Fibroblast of lung (primary cell): Measurements from ENCODE around the gene PECR. TPM values are rescaled to one million over a fixed set of nuclear protein-coding genes. Genes with fewer than 3 reads are reported as not detected.

Experiments
- DNase-seq, 2 donors: peaks; one replicate each; pipeline versions ENCODE4 v3.0.0 to v3.0.0-alpha.2; 2010; ENCODE audit warnings: low read depth in 2 of 2
- H2AFZ ChIP-seq: 2 replicates; pipeline ENCODE4 v1.5.1; 2012; ENCODE audit warnings: low read length, control low read depth, inconsistent platforms
- H3K27ac ChIP-seq: 2 replicates; pipeline ENCODE4 v1.5.1; 2011; ENCODE audit warnings: low read length, control low read depth; ENCODE audit not compliant: insufficient read depth
- H3K27me3 ChIP-seq: 2 replicates; pipeline ENCODE4 v1.5.1; 2011; ENCODE audit warnings: mild to moderate bottlenecking, low read length; ENCODE audit not compliant: control insufficient read depth, insufficient read depth
- H3K36me3 ChIP-seq: 2 replicates; pipeline ENCODE4 v1.5.1; 2011; ENCODE audit warnings: low read length; ENCODE audit not compliant: control insufficient read depth, insufficient read depth
- H3K4me1 ChIP-seq: 2 replicates; pipeline ENCODE4 v1.5.1; 2011; ENCODE audit warnings: low read length; ENCODE audit not compliant: control insufficient read depth, insufficient read depth; ENCODE audit errors: extremely low read depth
- H3K4me2 ChIP-seq: 2 replicates; pipeline ENCODE4 v1.5.1; 2011; ENCODE audit warnings: low read length, control low read depth; ENCODE audit not compliant: insufficient read depth; ENCODE audit errors: extremely low read depth
- H3K4me3 ChIP-seq, 4 experiments: fragments of 200-600 bp in 1 of 4; sonication (generic) in 1 of 4; replicated peaks in 1 of 4; 2 replicates each; pipeline ENCODE4 v1.5.1; 2011 to 2016; ENCODE audit warnings: low read length in 4 of 4, low read depth in 3 of 4, mild to moderate bottlenecking in 3 of 4, control low read depth in 2 of 4, inconsistent platforms in 1 of 4, mixed read lengths in 1 of 4; ENCODE audit not compliant: insufficient read depth in 1 of 4; ENCODE audit errors: control extremely low read depth in 1 of 4
- H3K79me2 ChIP-seq: 2 replicates; pipeline ENCODE4 v1.5.1; 2012; ENCODE audit warnings: mild to moderate bottlenecking, low read length, inconsistent platforms; ENCODE audit not compliant: control insufficient read depth, insufficient read depth
- H3K9ac ChIP-seq: 2 replicates; pipeline ENCODE4 v1.5.1; 2011; ENCODE audit warnings: mild to moderate bottlenecking, low read length, control low read depth; ENCODE audit not compliant: insufficient read depth
- H3K9me3 ChIP-seq: 2 replicates; pipeline ENCODE4 v1.5.1; 2012; ENCODE audit warnings: low read depth, low read length; ENCODE audit not compliant: control insufficient read depth, insufficient read depth
- H4K20me1 ChIP-seq: 2 replicates; pipeline ENCODE4 v1.5.1; 2011; ENCODE audit warnings: low read length; ENCODE audit not compliant: control insufficient read depth, insufficient read depth; ENCODE audit errors: extremely low read depth
- EZH2 ChIP-seq: IDR thresholded peaks from 2 replicates; pipeline ENCODE4 v1.5.1; 2012; ENCODE audit warnings: low read length, control low read depth, mild to moderate bottlenecking; ENCODE audit errors: missing control alignments
- polyA plus RNA-seq, 2 donors: library from polyadenylated mRNA; depleted of rRNA in 1 of 2; stranded (reverse) in 1 of 2; unstranded in 1 of 2; fragments of >200 nt; gene quantifications; 2 replicates each; pipeline ENCODE4 v1.2.1, GENCODE V29; 2011 to 2012; ENCODE audit warnings: missing spikeins in 1 of 2
- total RNA-seq: library from RNA; depleted of rRNA; stranded (reverse); fragments of >200 nt; gene quantifications from 2 replicates; pipeline ENCODE4 v1.2.1, GENCODE V29; 2014
- TF ChIP-seq, protein P1 (sequence below), 2 donors: IDR thresholded peaks in 1 of 2; conservative IDR thresholded peaks in 1 of 2; 1 replicate in 1 of 2; 2 replicates in 1 of 2; pipeline ENCODE4 v1.5.1; 2011 to 2012; ENCODE audit warnings: low read length in 2 of 2, control low read depth in 1 of 2, inconsistent platforms in 1 of 2, low read depth in 1 of 2, mild to moderate bottlenecking in 1 of 2

The PECR gene
- total and polyA plus RNA-seq, 2 donors (not counting 1 experiment from before 2014, with no cell fraction given): 11.7 to 19.3 TPM

GRCh38 chr2:216070195-216070594, 11.4 kb downstream of the PECR start:
- H3K4me2 ChIP-seq: no peak overlapping the region
- TF ChIP-seq, protein P1, sequence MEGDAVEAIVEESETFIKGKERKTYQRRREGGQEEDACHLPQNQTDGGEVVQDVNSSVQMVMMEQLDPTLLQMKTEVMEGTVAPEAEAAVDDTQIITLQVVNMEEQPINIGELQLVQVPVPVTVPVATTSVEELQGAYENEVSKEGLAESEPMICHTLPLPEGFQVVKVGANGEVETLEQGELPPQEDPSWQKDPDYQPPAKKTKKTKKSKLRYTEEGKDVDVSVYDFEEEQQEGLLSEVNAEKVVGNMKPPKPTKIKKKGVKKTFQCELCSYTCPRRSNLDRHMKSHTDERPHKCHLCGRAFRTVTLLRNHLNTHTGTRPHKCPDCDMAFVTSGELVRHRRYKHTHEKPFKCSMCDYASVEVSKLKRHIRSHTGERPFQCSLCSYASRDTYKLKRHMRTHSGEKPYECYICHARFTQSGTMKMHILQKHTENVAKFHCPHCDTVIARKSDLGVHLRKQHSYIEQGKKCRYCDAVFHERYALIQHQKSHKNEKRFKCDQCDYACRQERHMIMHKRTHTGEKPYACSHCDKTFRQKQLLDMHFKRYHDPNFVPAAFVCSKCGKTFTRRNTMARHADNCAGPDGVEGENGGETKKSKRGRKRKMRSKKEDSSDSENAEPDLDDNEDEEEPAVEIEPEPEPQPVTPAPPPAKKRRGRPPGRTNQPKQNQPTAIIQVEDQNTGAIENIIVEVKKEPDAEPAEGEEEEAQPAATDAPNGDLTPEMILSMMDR (conservative IDR thresholded peaks at IDR 0.05 in 1 of 2, IDR thresholded peaks at IDR 0.05 in 1 of 2; ENCODE audit: low read depth in 1 of 2, low read length in 2 of 2): no peak
- TF ChIP-seq EZH2: no peak
- no peaks in the 10 kb centered on the region for H3K27me3 ChIP-seq
- no peaks in the 10 kb centered on the region for H3K79me2 ChIP-seq
- H3K27ac ChIP-seq: no peak overlapping the region
- DNase-seq: no peak
- no peaks in the 10 kb centered on the region for H3K9me3 ChIP-seq
- H4K20me1 ChIP-seq: no peaks in the 10 kb centered on the region
- H3K36me3 ChIP-seq: no peaks in the 10 kb centered on the region
- H3K4me1 ChIP-seq: no peaks in the 10 kb centered on the region
- H3K9ac ChIP-seq: no peak overlapping the region
- no peak overlapping the region for H2AFZ ChIP-seq
- H3K4me3 ChIP-seq: no peak overlapping the region

GRCh38 chr2:216069028-216069427, 12.6 kb downstream of the PECR start:
- Histone ChIP-seq H3K79me2 (no peaks in the 10 kb centered on the region), H4K20me1 (no peaks in the 10 kb centered on the region), H3K27me3 (no peaks in the 10 kb centered on the region), H3K36me3 (no peaks in the 10 kb centered on the region), H3K9ac (no peak overlapping the region), H3K9me3 (no peaks in the 10 kb centered on the region), H3K4me1 (no peaks in the 10 kb centered on the region), H3K4me2 (no peak overlapping the region), H3K27ac (no peak overlapping the region), H3K4me3 (no peak overlapping the region), H2AFZ (no peak overlapping the region)
- TF ChIP-seq EZH2: no peak
- DNase-seq: no peak

- Histone ChIP-seq H3K9me3 (no peaks in the 10 kb centered on the region), H3K27ac (no peak overlapping the region), H3K36me3 (no peaks in the 10 kb centered on the region), H3K27me3 (no peaks in the 10 kb centered on the region), H3K4me1 (no peaks in the 10 kb centered on the region), H3K4me3 (no peak overlapping the region), H4K20me1 (no peaks in the 10 kb centered on the region), H3K79me2 (no peaks in the 10 kb centered on the region), H3K9ac (no peak overlapping the region), H2AFZ (no peak overlapping the region), H3K4me2 (no peak overlapping the region)
- TF ChIP-seq, protein P1 (conservative IDR thresholded peaks at IDR 0.05 in 1 of 2, IDR thresholded peaks at IDR 0.05 in 1 of 2; ENCODE audit: low read depth in 1 of 2, low read length in 2 of 2): no peak
- TF ChIP-seq EZH2: no peak
- peak; percentile 33 to 89 for DNase-seq
Measured at GRCh38 chr2:216066230-216066629, 15.4 kb downstream of the PECR start.
